ENCODE data around the gene ROBO1. TPM values are rescaled to one million over a fixed set of nuclear protein-coding genes. Genes with fewer than 3 reads are reported as not detected.

The ROBO1 gene
- total and polyA plus RNA-seq, 2 donors (not counting 3 experiments of a cell fraction or from before 2014, with no cell fraction given) = 5.9 to 14.2 TPM

GRCh38 chr3:79543218-79543982 is 224.4 kb downstream of the ROBO1 start:
- TF ChIP-seq GATA2 (IDR thresholded peaks at IDR 0.05; ENCODE audit: insufficient read depth, insufficient read length, low read depth, low read length) (no peak), POLR2A (IDR thresholded peaks at IDR 0.05; ENCODE audit: low read depth, low read length) (no peak), FOS (IDR thresholded peaks at IDR 0.05; ENCODE audit: borderline replicate concordance, insufficient read depth, low read length) (no peak), EZH2 (IDR thresholded peaks at IDR 0.05; ENCODE audit: borderline replicate concordance, low read depth, low read length, severe bottlenecking) (no peak), POLR2AphosphoS5 (IDR thresholded peaks at IDR 0.05; ENCODE audit: insufficient read depth, low read depth, low read length) (no peak), MYC (IDR thresholded peaks at IDR 0.05; ENCODE audit: low read depth, low read length) (no peak)
- Histone ChIP-seq H4K20me1 (replicated peaks; ENCODE audit: control insufficient read depth, extremely low read depth, insufficient read depth, low read length) (no peaks in the 10 kb centered on the region), H3K9ac (replicated peaks; ENCODE audit: extremely low read depth, insufficient read depth, low read length) (no peak overlapping the region), H3K27me3 (ENCODE audit: control insufficient read depth in 2 of 2, insufficient read depth in 2 of 2, low read length in 2 of 2) (no peaks in the 10 kb centered on the region), H3K4me1 (ENCODE audit: control insufficient read depth, extremely low read depth, insufficient read depth, low read length) (no peaks in the 10 kb centered on the region), H3K27ac (ENCODE audit: insufficient read depth, low read depth, low read length) (no peak overlapping the region), H3K79me2 (ENCODE audit: control insufficient read depth, insufficient read depth, low read length) (no peaks in the 10 kb centered on the region), H2AFZ (ENCODE audit: low read depth, low read length) (no peak overlapping the region), H3K9me3 (replicated peaks; ENCODE audit: control insufficient read depth, insufficient read depth, low read length) (no peaks in the 10 kb centered on the region), H3K36me3 (ENCODE audit: control insufficient read depth in 2 of 2, extremely low read depth in 1 of 2, insufficient read depth in 2 of 2, low read length in 2 of 2) (no peaks in the 10 kb centered on the region), H3K9me1 (replicated peaks; ENCODE audit: control insufficient read depth, extremely low read depth, insufficient read depth, low read length) (no peaks in the 10 kb centered on the region), H3K4me2 (ENCODE audit: insufficient read depth, low read length) (no peak overlapping the region), H3K4me3 (replicated peaks in 1 of 3; ENCODE audit: insufficient read depth in 1 of 3, low read depth in 1 of 3, low read length in 3 of 3) (no peak overlapping the region)
- dilution Hi-C loops (cut with MboI; ENCODE audit: extremely low pct_ligation_motif_present, low sequenced_read_pairs) (no loop called here), intact Hi-C loops (cut with micrococcal nuclease) (no loop called here)
- CTCF ChIA-PET = interaction anchor here (1.4 kb wide), 1 partner anchor 8 kb away, joined by 5 read pairs; no protein-coding TSS in a partner anchor
- no peak for DNase-seq (ENCODE audit: low read depth, low spot score)
- POLR2A ChIA-PET = no interaction called here
- no TSS peak for BruUV-seq (replicated peaks)
- FAIRE-seq = no peak

GRCh38 chr3:79534727-79535126 is 233.1 kb downstream of the ROBO1 start:
- CTCF ChIA-PET = no interaction called here
- no peak overlapping the region for H3K9ac ChIP-seq (replicated peaks; ENCODE audit: extremely low read depth, insufficient read depth, low read length)
- intact Hi-C loops (cut with micrococcal nuclease) (no loop called here), dilution Hi-C loops (cut with MboI; ENCODE audit: extremely low pct_ligation_motif_present, low sequenced_read_pairs) (no loop called here)
- TF ChIP-seq JUN (IDR thresholded peaks at IDR 0.05; ENCODE audit: borderline replicate concordance, insufficient read depth, insufficient read length, low read depth) = no peak
- no peak for TF ChIP-seq POLR2A (IDR thresholded peaks at IDR 0.05; ENCODE audit: low read depth, low read length)
- no peak for TF ChIP-seq FOS (IDR thresholded peaks at IDR 0.05; ENCODE audit: borderline replicate concordance, insufficient read depth, low read length)
- TF ChIP-seq EZH2 (IDR thresholded peaks at IDR 0.05; ENCODE audit: borderline replicate concordance, low read depth, low read length, severe bottlenecking) = no peak
- no peak for TF ChIP-seq MAX (IDR thresholded peaks at IDR 0.05; ENCODE audit: insufficient read depth, insufficient read length)
- TF ChIP-seq MYC (IDR thresholded peaks at IDR 0.05; ENCODE audit: low read depth, low read length) = no peak
- H3K27me3 ChIP-seq (ENCODE audit: control insufficient read depth in 2 of 2, insufficient read depth in 2 of 2, low read length in 2 of 2) = no peaks in the 10 kb centered on the region
- BruUV-seq (replicated peaks) = no TSS peak
- H3K9me1 ChIP-seq (replicated peaks; ENCODE audit: control insufficient read depth, extremely low read depth, insufficient read depth, low read length) = no peaks in the 10 kb centered on the region
- DNase-seq (ENCODE audit: low read depth, low spot score) (no peak), FAIRE-seq (no peak)
- no peak overlapping the region for H3K27ac ChIP-seq (ENCODE audit: insufficient read depth, low read depth, low read length)
- no peak overlapping the region for H3K4me3 ChIP-seq (replicated peaks in 1 of 3; ENCODE audit: insufficient read depth in 1 of 3, low read depth in 1 of 3, low read length in 3 of 3)
- no peaks in the 10 kb centered on the region for H3K79me2 ChIP-seq (ENCODE audit: control insufficient read depth, insufficient read depth, low read length)
- H2AFZ ChIP-seq (ENCODE audit: low read depth, low read length) = no peak overlapping the region
- H3K4me2 ChIP-seq (ENCODE audit: insufficient read depth, low read length) = no peak overlapping the region
- no peaks in the 10 kb centered on the region for H3K36me3 ChIP-seq (ENCODE audit: control insufficient read depth in 2 of 2, extremely low read depth in 1 of 2, insufficient read depth in 2 of 2, low read length in 2 of 2)
- no peaks in the 10 kb centered on the region for H4K20me1 ChIP-seq (replicated peaks; ENCODE audit: control insufficient read depth, extremely low read depth, insufficient read depth, low read length)
- no peaks in the 10 kb centered on the region for H3K9me3 ChIP-seq (replicated peaks; ENCODE audit: control insufficient read depth, insufficient read depth, low read length)
- POLR2A ChIA-PET = no interaction called here
- no peaks in the 10 kb centered on the region for H3K4me1 ChIP-seq (ENCODE audit: control insufficient read depth, extremely low read depth, insufficient read depth, low read length)

Measured in endothelial cell of umbilical vein (primary cell).